Fibroblast of lung (primary cell): ENCODE measurements around the gene PRKAR1A. TPM values are rescaled to one million over a fixed set of nuclear protein-coding genes. Genes with fewer than 3 reads are reported as not detected.
"Not testable (repeated sequence)": the region's sequence is repeated elsewhere in the genome, so short reads cannot be mapped to it uniquely, and the experiment has no call there.

Experiments used
- DNase-seq, 2 donors: peaks; one replicate each; pipeline versions ENCODE4 v3.0.0 to v3.0.0-alpha.2; 2010; ENCODE audit warnings: low read depth in 2 of 2
- H2AFZ ChIP-seq: 2 replicates; pipeline ENCODE4 v1.5.1; 2012; ENCODE audit warnings: low read length, control low read depth, inconsistent platforms
- H3K27ac ChIP-seq: 2 replicates; pipeline ENCODE4 v1.5.1; 2011; ENCODE audit warnings: low read length, control low read depth; ENCODE audit not compliant: insufficient read depth
- H3K27me3 ChIP-seq: 2 replicates; pipeline ENCODE4 v1.5.1; 2011; ENCODE audit warnings: mild to moderate bottlenecking, low read length; ENCODE audit not compliant: control insufficient read depth, insufficient read depth
- H3K36me3 ChIP-seq: 2 replicates; pipeline ENCODE4 v1.5.1; 2011; ENCODE audit warnings: low read length; ENCODE audit not compliant: control insufficient read depth, insufficient read depth
- H3K4me1 ChIP-seq: 2 replicates; pipeline ENCODE4 v1.5.1; 2011; ENCODE audit warnings: low read length; ENCODE audit not compliant: control insufficient read depth, insufficient read depth; ENCODE audit errors: extremely low read depth
- H3K4me2 ChIP-seq: 2 replicates; pipeline ENCODE4 v1.5.1; 2011; ENCODE audit warnings: low read length, control low read depth; ENCODE audit not compliant: insufficient read depth; ENCODE audit errors: extremely low read depth
- H3K4me3 ChIP-seq, 4 experiments: fragments of 200-600 bp in 1 of 4; sonication (generic) in 1 of 4; replicated peaks in 1 of 4; 2 replicates each; pipeline ENCODE4 v1.5.1; 2011 to 2016; ENCODE audit warnings: low read length in 4 of 4, low read depth in 3 of 4, mild to moderate bottlenecking in 3 of 4, control low read depth in 2 of 4, inconsistent platforms in 1 of 4, mixed read lengths in 1 of 4; ENCODE audit not compliant: insufficient read depth in 1 of 4; ENCODE audit errors: control extremely low read depth in 1 of 4
- H3K79me2 ChIP-seq: 2 replicates; pipeline ENCODE4 v1.5.1; 2012; ENCODE audit warnings: mild to moderate bottlenecking, low read length, inconsistent platforms; ENCODE audit not compliant: control insufficient read depth, insufficient read depth
- H3K9ac ChIP-seq: 2 replicates; pipeline ENCODE4 v1.5.1; 2011; ENCODE audit warnings: mild to moderate bottlenecking, low read length, control low read depth; ENCODE audit not compliant: insufficient read depth
- H3K9me3 ChIP-seq: 2 replicates; pipeline ENCODE4 v1.5.1; 2012; ENCODE audit warnings: low read depth, low read length; ENCODE audit not compliant: control insufficient read depth, insufficient read depth
- H4K20me1 ChIP-seq: 2 replicates; pipeline ENCODE4 v1.5.1; 2011; ENCODE audit warnings: low read length; ENCODE audit not compliant: control insufficient read depth, insufficient read depth; ENCODE audit errors: extremely low read depth
- EZH2 ChIP-seq: IDR thresholded peaks from 2 replicates; pipeline ENCODE4 v1.5.1; 2012; ENCODE audit warnings: low read length, control low read depth, mild to moderate bottlenecking; ENCODE audit errors: missing control alignments
- polyA plus RNA-seq, 2 donors: library from polyadenylated mRNA; depleted of rRNA in 1 of 2; stranded (reverse) in 1 of 2; unstranded in 1 of 2; fragments of >200 nt; gene quantifications; 2 replicates each; pipeline ENCODE4 v1.2.1, GENCODE V29; 2011 to 2012; ENCODE audit warnings: missing spikeins in 1 of 2
- total RNA-seq: library from RNA; depleted of rRNA; stranded (reverse); fragments of >200 nt; gene quantifications from 2 replicates; pipeline ENCODE4 v1.2.1, GENCODE V29; 2014
- TF ChIP-seq, protein P1 (sequence below), 2 donors: IDR thresholded peaks in 1 of 2; conservative IDR thresholded peaks in 1 of 2; 1 replicate in 1 of 2; 2 replicates in 1 of 2; pipeline ENCODE4 v1.5.1; 2011 to 2012; ENCODE audit warnings: low read length in 2 of 2, control low read depth in 1 of 2, inconsistent platforms in 1 of 2, low read depth in 1 of 2, mild to moderate bottlenecking in 1 of 2

PRKAR1A gene
- total and polyA plus RNA-seq, 2 donors (not counting 1 experiment from before 2014, with no cell fraction given): 285 to 290 TPM

DNA sequence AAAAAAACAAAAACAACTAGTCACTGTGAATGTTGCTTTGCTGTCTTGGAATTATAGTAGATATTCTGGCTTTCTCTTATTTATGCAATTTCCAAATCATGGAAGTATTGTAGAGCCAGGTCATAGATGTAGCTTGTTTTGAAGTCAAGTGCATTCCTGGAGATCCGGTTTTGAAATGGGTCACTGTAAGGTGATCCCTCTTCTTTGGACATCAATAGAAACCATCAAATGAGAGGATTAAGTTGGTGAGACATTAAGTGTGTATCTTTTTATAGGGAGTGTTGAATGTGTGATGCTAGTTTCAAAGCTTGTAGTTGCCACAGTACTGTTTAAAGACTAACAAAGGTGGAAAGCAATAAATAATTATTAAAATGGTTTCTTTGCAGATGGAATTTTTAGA, 4.5 kb downstream of the PRKAR1A start:
- peaks cover 3% of the 10 kb centered on the region for H3K4me1 ChIP-seq
- peaks cover 7% of the 10 kb centered on the region for H3K36me3 ChIP-seq
- TF ChIP-seq, protein P1, sequence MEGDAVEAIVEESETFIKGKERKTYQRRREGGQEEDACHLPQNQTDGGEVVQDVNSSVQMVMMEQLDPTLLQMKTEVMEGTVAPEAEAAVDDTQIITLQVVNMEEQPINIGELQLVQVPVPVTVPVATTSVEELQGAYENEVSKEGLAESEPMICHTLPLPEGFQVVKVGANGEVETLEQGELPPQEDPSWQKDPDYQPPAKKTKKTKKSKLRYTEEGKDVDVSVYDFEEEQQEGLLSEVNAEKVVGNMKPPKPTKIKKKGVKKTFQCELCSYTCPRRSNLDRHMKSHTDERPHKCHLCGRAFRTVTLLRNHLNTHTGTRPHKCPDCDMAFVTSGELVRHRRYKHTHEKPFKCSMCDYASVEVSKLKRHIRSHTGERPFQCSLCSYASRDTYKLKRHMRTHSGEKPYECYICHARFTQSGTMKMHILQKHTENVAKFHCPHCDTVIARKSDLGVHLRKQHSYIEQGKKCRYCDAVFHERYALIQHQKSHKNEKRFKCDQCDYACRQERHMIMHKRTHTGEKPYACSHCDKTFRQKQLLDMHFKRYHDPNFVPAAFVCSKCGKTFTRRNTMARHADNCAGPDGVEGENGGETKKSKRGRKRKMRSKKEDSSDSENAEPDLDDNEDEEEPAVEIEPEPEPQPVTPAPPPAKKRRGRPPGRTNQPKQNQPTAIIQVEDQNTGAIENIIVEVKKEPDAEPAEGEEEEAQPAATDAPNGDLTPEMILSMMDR (conservative IDR thresholded peaks at IDR 0.05 in 1 of 2, IDR thresholded peaks at IDR 0.05 in 1 of 2; ENCODE audit: low read depth in 1 of 2, low read length in 2 of 2): no peak
- TF ChIP-seq EZH2: no peak
- no peak overlapping the region for H3K4me3 ChIP-seq
- DNase-seq: no peak
- peak overlapping the region; percentile 9 for H3K27ac ChIP-seq
- no peak overlapping the region for H3K4me2 ChIP-seq
- no peak overlapping the region for H3K9ac ChIP-seq
- peaks cover 82% of the 10 kb centered on the region for H3K79me2 ChIP-seq
- no peaks in the 10 kb centered on the region for H3K27me3 ChIP-seq
- H2AFZ ChIP-seq: no peak overlapping the region
- peaks cover 2% of the 10 kb centered on the region for H4K20me1 ChIP-seq
- H3K9me3 ChIP-seq: no peaks in the 10 kb centered on the region

DNA sequence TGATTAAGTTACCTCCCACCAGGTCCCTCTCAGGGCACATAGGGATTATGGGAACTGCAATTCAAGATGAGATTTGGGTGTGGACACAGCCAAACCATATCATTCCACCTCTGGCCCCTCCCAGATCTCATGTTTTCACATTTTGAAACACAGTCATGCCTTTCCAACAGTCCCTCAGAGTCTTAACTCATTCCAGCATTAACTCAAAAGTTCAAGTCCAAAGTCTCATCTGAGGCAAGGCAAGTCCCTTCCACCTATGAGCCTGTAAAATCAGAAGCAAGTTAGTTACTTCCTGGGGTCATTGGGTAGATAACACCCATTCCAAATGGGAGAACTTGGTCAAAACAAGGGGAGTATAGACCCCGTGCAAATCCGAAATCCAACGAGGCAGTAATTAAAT, 5.4 kb downstream of the PRKAR1A start:
- H3K4me1 ChIP-seq, H3K27ac ChIP-seq, H3K36me3 ChIP-seq, H3K4me2 ChIP-seq, H2AFZ ChIP-seq, H3K9ac ChIP-seq, H3K9me3 ChIP-seq, DNase-seq, H3K27me3 ChIP-seq, H3K4me3 ChIP-seq, H4K20me1 ChIP-seq: not testable (repeated sequence)
- peaks cover 85% of the 10 kb centered on the region for H3K79me2 ChIP-seq

DNA sequence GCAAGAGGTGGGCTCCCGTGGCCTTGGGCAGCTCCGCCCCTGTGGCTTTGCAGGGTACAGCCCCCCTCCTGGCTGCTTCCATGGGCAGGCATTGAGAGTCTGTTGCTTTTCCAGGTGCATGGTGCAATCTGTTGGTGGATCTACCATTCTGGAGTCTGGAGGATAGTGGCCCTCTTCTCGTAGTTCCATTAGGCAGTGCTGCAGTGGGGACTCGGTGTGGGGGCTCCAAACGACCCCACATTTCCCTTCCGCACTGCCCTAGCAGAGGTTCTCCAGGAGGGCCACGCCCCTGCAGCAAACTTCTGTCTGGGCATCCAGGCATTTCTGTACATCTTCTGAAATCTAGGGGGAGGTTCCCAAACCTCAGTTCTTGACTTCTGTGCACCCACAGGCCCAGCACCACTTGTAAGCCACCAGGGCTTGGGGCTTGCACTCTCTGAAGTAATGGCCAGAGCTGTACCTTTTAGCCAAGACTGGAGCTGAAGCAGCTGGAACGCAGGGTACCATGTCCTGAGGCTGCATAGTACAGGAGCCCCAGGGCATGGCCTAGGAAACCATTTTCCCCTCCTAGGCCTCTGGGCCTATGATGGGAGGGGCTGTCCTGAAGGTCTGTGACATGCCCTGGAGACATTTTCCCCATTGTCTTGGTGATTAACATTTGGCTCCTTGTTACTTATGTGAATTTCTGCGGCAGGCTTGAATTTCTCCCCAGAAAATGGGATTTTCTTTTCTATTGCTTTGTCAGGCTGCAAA, 6.0 kb downstream of the PRKAR1A start:
- H2AFZ ChIP-seq: no peak overlapping the region
- H3K27ac ChIP-seq: no peak overlapping the region
- TF ChIP-seq, protein P1 (conservative IDR thresholded peaks at IDR 0.05 in 1 of 2, IDR thresholded peaks at IDR 0.05 in 1 of 2; ENCODE audit: low read depth in 1 of 2, low read length in 2 of 2): no peak
- no peak for TF ChIP-seq EZH2
- H3K9ac ChIP-seq: no peak overlapping the region
- peaks cover 7% of the 10 kb centered on the region for H3K36me3 ChIP-seq
- H4K20me1 ChIP-seq: peaks cover 2% of the 10 kb centered on the region
- no peak overlapping the region for H3K4me3 ChIP-seq
- no peaks in the 10 kb centered on the region for H3K27me3 ChIP-seq
- H3K79me2 ChIP-seq: peaks cover 83% of the 10 kb centered on the region
- DNase-seq: no peak
- H3K9me3 ChIP-seq: no peaks in the 10 kb centered on the region
- peaks cover 2% of the 10 kb centered on the region for H3K4me1 ChIP-seq
- no peak overlapping the region for H3K4me2 ChIP-seq

DNA sequence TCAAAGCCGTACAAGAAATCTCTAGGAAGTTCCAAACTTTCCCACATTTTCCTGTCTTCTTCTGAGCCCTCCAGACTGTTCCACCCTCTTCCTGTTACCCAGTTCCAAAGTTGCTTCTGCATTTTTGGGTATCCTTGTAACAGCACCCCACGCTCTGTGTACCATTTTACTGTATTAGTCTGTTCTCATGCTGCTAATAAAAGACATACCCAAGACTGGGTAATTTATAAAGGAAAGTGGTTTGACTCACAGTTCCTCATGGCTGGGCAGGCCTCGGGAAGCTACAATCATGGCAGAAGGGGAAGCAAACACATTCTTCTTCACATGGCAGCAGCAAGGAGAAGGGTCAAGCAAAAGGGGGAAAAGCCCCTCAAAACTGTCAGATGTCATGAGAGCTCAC, 6.8 kb downstream of the PRKAR1A start:
- not testable (repeated sequence) for H4K20me1 ChIP-seq

More for the DNA sequence above, 6.8 kb downstream of the PRKAR1A start:
- not testable (repeated sequence) for DNase-seq, H3K36me3 ChIP-seq, H3K4me2 ChIP-seq, H2AFZ ChIP-seq, H3K4me3 ChIP-seq, H3K9me3 ChIP-seq, H3K4me1 ChIP-seq, H3K27ac ChIP-seq, H3K9ac ChIP-seq, H3K27me3 ChIP-seq
- peaks cover 75% of the 10 kb centered on the region for H3K79me2 ChIP-seq
